Activated T-cell treated with anti-CD3 and anti-CD28 coated beads, Interleukin-2, amount 50 U/mL, for 4 hours (primary cell): ENCODE measurements around the gene ABCA8. TPM values are rescaled to one million over a fixed set of nuclear protein-coding genes. Genes with fewer than 3 reads are reported as not detected.

Experiments
- ATAC-seq, 2 donors: fragments of 200-7000 bp; cut with Tn5 transposase; one replicate each; pipeline ENCODE4 v1.10.0; 2021
- DNase-seq: peaks from one replicate; pipeline ENCODE4 v3.0.0-alpha.2; 2020
- H3K27me3 Mint-ChIP-seq: one replicate; pipeline ENCODE4 v1.8.0; 2021; ENCODE audit warnings: low read depth, mixed read lengths
- H3K36me3 Mint-ChIP-seq: one replicate; pipeline ENCODE4 v1.8.0; 2022; ENCODE audit warnings: mixed read lengths; ENCODE audit not compliant: insufficient read depth
- H3K4me1 Mint-ChIP-seq: one replicate; pipeline ENCODE4 v1.8.0; 2021; ENCODE audit warnings: low read depth, mixed read lengths
- H3K4me3 Mint-ChIP-seq: one replicate; pipeline ENCODE4 v1.8.0; 2021; ENCODE audit warnings: mild to moderate bottlenecking, moderate library complexity, mixed read lengths
- H3K9me3 Mint-ChIP-seq: one replicate; pipeline ENCODE4 v1.8.0; 2021; ENCODE audit warnings: mixed read lengths
- total RNA-seq, 3 donors: library from RNA; stranded (reverse); gene quantifications; one replicate each; pipeline ENCODE4 v1.2.1, GENCODE V29; 2021

ABCA8 gene
- total RNA-seq, 3 donors from 2014 or later: 0.35 TPM; not detected in 2

- no peak for DNase-seq
- no peaks in the 10 kb centered on the region for H3K36me3 Mint-ChIP-seq
- peaks cover 3% of the 10 kb centered on the region for H3K27me3 Mint-ChIP-seq
- no peak overlapping the region for H3K4me3 Mint-ChIP-seq
- H3K4me1 Mint-ChIP-seq: no peaks in the 10 kb centered on the region
- H3K9me3 Mint-ChIP-seq: peaks cover 1% of the 10 kb centered on the region
- no peak for ATAC-seq
Observed at GRCh38 chr17:68868708-68869107, 86.5 kb downstream of the ABCA8 start.

- DNase-seq (no peak), ATAC-seq (no peak)
- Mint-ChIP-seq H3K36me3 (no peaks in the 10 kb centered on the region), H3K27me3 (peaks cover 3% of the 10 kb centered on the region), H3K4me1 (no peaks in the 10 kb centered on the region), H3K9me3 (peaks cover 7% of the 10 kb centered on the region), H3K4me3 (no peak overlapping the region)
Observed at GRCh38 chr17:68867759-68868516, 87.3 kb downstream of the ABCA8 start.

GRCh38 chr17:68865584-68865983 lies 89.6 kb downstream of the ABCA8 start:
- DNase-seq (no peak), ATAC-seq (no peak)
- Mint-ChIP-seq H3K4me3 (no peak overlapping the region), H3K36me3 (no peaks in the 10 kb centered on the region), H3K27me3 (peaks cover 3% of the 10 kb centered on the region), H3K9me3 (peaks cover 7% of the 10 kb centered on the region), H3K4me1 (no peaks in the 10 kb centered on the region)

DNA sequence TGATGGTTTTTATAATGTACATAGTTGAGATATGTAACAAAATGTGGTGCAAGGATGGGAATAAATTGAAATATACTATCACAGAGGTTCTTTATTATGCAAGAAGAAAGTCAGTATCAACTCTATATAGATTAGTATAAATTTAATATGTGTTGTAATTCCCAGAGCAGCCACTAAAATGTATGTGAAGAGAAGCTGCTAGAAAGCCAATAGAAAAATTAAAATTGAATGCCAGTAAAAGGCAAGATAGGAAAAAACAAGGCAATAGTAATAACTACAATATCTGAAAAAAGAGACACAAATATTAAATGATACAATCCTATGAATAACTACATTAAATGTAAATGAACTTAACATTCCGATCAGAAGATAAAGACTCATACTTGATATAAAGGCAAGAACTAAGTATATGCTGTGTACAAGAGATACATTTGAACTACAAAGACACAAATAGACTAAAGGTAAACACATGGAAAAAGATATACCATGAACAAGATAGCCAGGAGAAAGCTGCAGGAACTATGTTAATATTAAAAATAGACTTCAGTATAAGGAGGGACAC lies 92.0 kb downstream of the ABCA8 start:
- Mint-ChIP-seq H3K4me1 (no peaks in the 10 kb centered on the region), H3K4me3 (no peak overlapping the region), H3K27me3 (peaks cover 3% of the 10 kb centered on the region), H3K9me3 (peaks cover 7% of the 10 kb centered on the region), H3K36me3 (no peaks in the 10 kb centered on the region)
- DNase-seq (no peak), ATAC-seq (no peak)

- no peaks in the 10 kb centered on the region for H3K4me1 Mint-ChIP-seq
- no peak overlapping the region for H3K4me3 Mint-ChIP-seq
- ATAC-seq (no peak), DNase-seq (no peak)
- no peaks in the 10 kb centered on the region for H3K36me3 Mint-ChIP-seq
- H3K27me3 Mint-ChIP-seq: peaks cover 6% of the 10 kb centered on the region
- peaks cover 7% of the 10 kb centered on the region for H3K9me3 Mint-ChIP-seq
Observed at GRCh38 chr17:68861602-68862001, 93.6 kb downstream of the ABCA8 start.

GRCh38 chr17:68860941-68861340 lies 94.3 kb downstream of the ABCA8 start:
- ATAC-seq (no peak), DNase-seq (no peak)
- H3K27me3 Mint-ChIP-seq: peaks cover 11% of the 10 kb centered on the region
- H3K9me3 Mint-ChIP-seq: peaks cover 7% of the 10 kb centered on the region
- H3K36me3 Mint-ChIP-seq: no peaks in the 10 kb centered on the region
- no peaks in the 10 kb centered on the region for H3K4me1 Mint-ChIP-seq
- no peak overlapping the region for H3K4me3 Mint-ChIP-seq

- H3K4me3 Mint-ChIP-seq: no peak overlapping the region
- peaks cover 12% of the 10 kb centered on the region for H3K27me3 Mint-ChIP-seq
- no peaks in the 10 kb centered on the region for H3K9me3 Mint-ChIP-seq
- DNase-seq (no peak), ATAC-seq (no peak)
- H3K36me3 Mint-ChIP-seq: no peaks in the 10 kb centered on the region
- H3K4me1 Mint-ChIP-seq: no peaks in the 10 kb centered on the region
Observed at GRCh38 chr17:68854452-68854851, 100.7 kb downstream of the ABCA8 start.

DNA sequence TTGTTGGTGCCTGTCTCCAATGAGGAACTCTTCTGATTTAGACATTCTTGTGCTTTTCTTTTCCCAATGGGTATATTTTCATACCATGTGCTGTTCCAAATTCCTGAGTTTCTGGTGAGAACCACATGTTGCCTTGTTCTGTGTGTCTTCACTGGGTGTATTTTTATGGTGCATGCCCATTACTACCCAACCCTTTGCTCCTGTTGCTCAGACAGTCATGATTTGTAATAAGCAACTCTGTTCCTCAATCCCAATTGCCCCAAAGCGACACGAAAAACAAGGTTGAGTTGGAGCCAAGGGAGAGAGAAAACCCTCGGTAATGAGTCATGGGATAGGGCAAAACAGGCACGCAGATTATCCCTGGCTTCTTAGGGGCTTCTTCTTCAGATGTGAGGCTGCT lies 101.8 kb downstream of the ABCA8 start:
- Mint-ChIP-seq H3K9me3 (no peaks in the 10 kb centered on the region), H3K27me3 (peaks cover 12% of the 10 kb centered on the region), H3K36me3 (no peaks in the 10 kb centered on the region), H3K4me3 (no peak overlapping the region), H3K4me1 (no peaks in the 10 kb centered on the region)
- no peak for ATAC-seq
- DNase-seq: no peak

DNA sequence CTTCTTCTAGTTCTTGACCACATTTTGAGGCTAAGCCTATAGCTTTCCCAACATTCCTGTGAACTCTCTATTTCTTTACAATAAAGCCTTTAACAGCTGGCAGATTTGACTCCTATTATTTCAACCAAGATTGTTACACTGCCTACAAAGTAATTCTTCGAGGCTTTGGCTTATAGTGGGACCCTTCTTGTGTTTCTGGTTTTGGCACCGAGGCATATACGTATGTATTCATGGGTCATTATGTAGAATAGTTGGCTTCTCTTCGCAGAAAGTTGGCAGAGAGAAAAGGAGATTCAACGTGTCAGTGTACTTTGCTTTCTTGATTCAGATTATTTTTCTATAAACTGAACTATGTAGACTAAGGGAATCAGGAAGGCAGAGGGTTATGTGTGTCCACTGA lies 102.2 kb downstream of the ABCA8 start:
- Mint-ChIP-seq H3K36me3 (no peaks in the 10 kb centered on the region), H3K9me3 (no peaks in the 10 kb centered on the region), H3K27me3 (peaks cover 12% of the 10 kb centered on the region), H3K4me3 (no peak overlapping the region), H3K4me1 (no peaks in the 10 kb centered on the region)
- DNase-seq (no peak), ATAC-seq (no peak)

DNA sequence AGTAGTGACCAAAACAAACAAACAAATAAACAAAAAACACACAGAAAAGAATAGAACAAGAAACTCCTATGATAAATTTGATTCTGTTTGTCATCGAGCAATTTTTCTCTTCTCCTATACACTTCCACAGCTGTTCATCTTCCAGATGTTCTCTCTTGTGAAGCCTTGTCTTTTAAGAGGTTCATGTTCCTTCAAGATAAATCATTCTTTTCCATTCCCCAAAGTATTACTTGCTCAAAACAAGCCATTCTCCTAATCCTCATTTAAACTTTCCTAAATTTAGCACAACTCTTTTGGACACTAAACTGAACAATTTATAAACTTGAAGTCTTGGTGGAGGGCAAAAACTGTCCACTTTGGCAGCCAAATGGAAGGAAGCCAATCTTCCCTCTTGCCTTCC lies 103.3 kb downstream of the ABCA8 start:
- no peaks in the 10 kb centered on the region for H3K9me3 Mint-ChIP-seq
- no peaks in the 10 kb centered on the region for H3K36me3 Mint-ChIP-seq
- DNase-seq (no peak), ATAC-seq (no peak)
- H3K4me1 Mint-ChIP-seq: no peaks in the 10 kb centered on the region
- H3K4me3 Mint-ChIP-seq: no peak overlapping the region
- peaks cover 12% of the 10 kb centered on the region for H3K27me3 Mint-ChIP-seq

DNA sequence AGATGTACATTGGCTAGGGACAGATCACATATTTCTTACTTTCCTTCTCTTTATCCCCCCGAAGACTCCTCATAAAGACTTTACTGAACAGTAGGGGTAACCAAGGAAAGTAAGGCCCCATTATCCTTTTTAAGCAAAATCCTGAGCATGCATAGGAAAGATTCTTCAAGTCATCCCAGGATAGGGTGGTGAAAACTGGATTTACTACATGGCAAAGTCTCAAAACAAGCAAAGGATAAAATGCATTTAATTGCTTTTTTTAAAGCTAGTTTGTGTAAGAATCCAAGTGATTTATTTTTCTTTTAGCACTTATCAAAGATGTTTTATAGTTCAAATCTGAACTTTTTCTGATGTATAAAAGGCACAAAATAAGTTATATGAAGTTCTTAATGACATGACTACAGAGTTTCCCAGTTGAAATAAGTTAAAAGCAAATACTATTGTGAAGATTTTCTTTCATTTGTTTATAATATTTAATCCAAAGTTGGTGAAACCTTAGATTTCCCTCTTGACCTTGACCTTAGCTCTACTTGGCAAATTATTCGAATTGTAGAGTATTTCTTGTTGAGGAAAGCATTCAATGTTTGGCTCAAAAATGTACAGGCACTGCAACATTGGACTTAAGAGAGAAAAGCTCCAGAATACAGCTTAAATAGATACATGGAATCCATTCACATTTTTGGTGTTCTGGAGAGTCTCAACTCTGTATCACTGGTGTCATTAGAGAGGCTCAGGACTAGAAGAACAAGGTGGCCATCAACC lies 104.3 kb downstream of the ABCA8 start:
- Mint-ChIP-seq H3K36me3 (no peaks in the 10 kb centered on the region), H3K4me3 (no peak overlapping the region)

GRCh38 chr17:68849673-68850610 lies 105.2 kb downstream of the ABCA8 start:
- DNase-seq (no peak), ATAC-seq (no peak)
- H3K36me3 Mint-ChIP-seq: no peaks in the 10 kb centered on the region
- no peaks in the 10 kb centered on the region for H3K9me3 Mint-ChIP-seq
- peaks cover 4% of the 10 kb centered on the region for H3K27me3 Mint-ChIP-seq
- no peak overlapping the region for H3K4me3 Mint-ChIP-seq
- H3K4me1 Mint-ChIP-seq: no peaks in the 10 kb centered on the region

More for the DNA sequence above, 104.3 kb downstream of the ABCA8 start:
- Mint-ChIP-seq H3K4me1 (no peaks in the 10 kb centered on the region), H3K27me3 (peaks cover 4% of the 10 kb centered on the region), H3K9me3 (no peaks in the 10 kb centered on the region)
- DNase-seq (no peak), ATAC-seq (no peak)

- ATAC-seq (no peak), DNase-seq (no peak)
- H3K27me3 Mint-ChIP-seq: peaks cover 7% of the 10 kb centered on the region
- no peaks in the 10 kb centered on the region for H3K36me3 Mint-ChIP-seq
- no peak overlapping the region for H3K4me3 Mint-ChIP-seq
- H3K4me1 Mint-ChIP-seq: no peaks in the 10 kb centered on the region
- H3K9me3 Mint-ChIP-seq: no peaks in the 10 kb centered on the region
Observed at GRCh38 chr17:68847711-68848110, 107.5 kb downstream of the ABCA8 start.

- Mint-ChIP-seq H3K27me3 (peaks cover 9% of the 10 kb centered on the region), H3K36me3 (no peaks in the 10 kb centered on the region), H3K4me3 (no peak overlapping the region), H3K9me3 (no peaks in the 10 kb centered on the region), H3K4me1 (no peaks in the 10 kb centered on the region)
- DNase-seq (no peak), ATAC-seq (no peak)
Observed at GRCh38 chr17:68843522-68843921, 111.7 kb downstream of the ABCA8 start.
